ENCODE measurements around the gene BRWD1. TPM values are rescaled to one million over a fixed set of nuclear protein-coding genes. Genes with fewer than 3 reads are reported as not detected.

BRWD1 gene
- total and polyA plus RNA-seq, 2 of the 13 experiments (the other 11 are each of a cell fraction or from before 2014, with no cell fraction given), result 13.9 to 28.0 TPM

GRCh38 chr21:39313571-39314142 is at the start of gene BRWD1 (continued):
- 0 out of 2 replicates have a peak, but pooled peaks have one; percentile 51 for TF ChIP-seq ZNF761 (CRISPR knock-in tag; conservative IDR thresholded peaks at IDR 0.05)
- TF ChIP-seq ZNF784 (CRISPR knock-in tag; IDR thresholded peaks at IDR 0.05; ENCODE audit: borderline replicate concordance), result peak; percentile 9; the same call in 1 of the 2 replicates
- no peak for TF ChIP-seq MIXL1 (CRISPR knock-in tag; IDR thresholded peaks at IDR 0.05)
- no peak for TF ChIP-seq SUZ12 (IDR thresholded peaks at IDR 0.05; ENCODE audit: low read depth, low read length)
- TF ChIP-seq ZNF10 (CRISPR knock-in tag; IDR thresholded peaks at IDR 0.05; ENCODE audit: borderline replicate concordance, low read depth), result no peak
- TF ChIP-seq TEAD3 (CRISPR knock-in tag; optimal IDR thresholded peaks at IDR 0.05; ENCODE audit: borderline replicate concordance), result peak; percentile 68
- no peak for TF ChIP-seq ZKSCAN5 (CRISPR knock-in tag; IDR thresholded peaks at IDR 0.05)
- TF ChIP-seq ZBTB46 (CRISPR knock-in tag; IDR thresholded peaks at IDR 0.05; ENCODE audit: borderline replicate concordance), result no peak
- TF ChIP-seq ZNF337 (CRISPR knock-in tag; IDR thresholded peaks at IDR 0.05; ENCODE audit: borderline replicate concordance, low read depth), result no peak
- peak; percentile 98 for TF ChIP-seq SKI (IDR thresholded peaks at IDR 0.05; ENCODE audit: partially characterized antibody)
- TF ChIP-seq ZMYM4 (CRISPR knock-in tag; IDR thresholded peaks at IDR 0.05), result peak; percentile 79
- peak; percentile 92 for TF ChIP-seq FOXO4 (CRISPR knock-in tag; conservative IDR thresholded peaks at IDR 0.05)
- TF ChIP-seq ZNF484 (CRISPR knock-in tag; IDR thresholded peaks at IDR 0.05; ENCODE audit: borderline replicate concordance, low read depth), result no peak
- TF ChIP-seq SSRP1 (CRISPR knock-in tag; IDR thresholded peaks at IDR 0.05), result no peak
- TF ChIP-seq AGO2 (optimal IDR thresholded peaks at IDR 0.05; ENCODE audit: low read depth, low read length), result peak; percentile 0
- peak; percentile 55; the same call in 1 of the 2 replicates for TF ChIP-seq ZNF589 (CRISPR knock-in tag; conservative IDR thresholded peaks at IDR 0.05)
- peak; percentile 4; the same call in 1 of the 2 replicates for TF ChIP-seq GABPA (IDR thresholded peaks at IDR 0.05; ENCODE audit: low read depth, low read length)
- 0 out of 2 replicates have a peak, but pooled peaks have one; percentile 20 for TF ChIP-seq GABPA (CRISPR knock-in tag; IDR thresholded peaks at IDR 0.05; ENCODE audit: low read depth)
- peak; percentile 50; the same call in 1 of the 2 replicates for TF ChIP-seq CBX5 (CRISPR knock-in tag; IDR thresholded peaks at IDR 0.05; ENCODE audit: borderline replicate concordance)
- TF ChIP-seq ZBTB43 (CRISPR knock-in tag; conservative IDR thresholded peaks at IDR 0.05), result peak; percentile 46; the same call in 1 of the 2 replicates
- TF ChIP-seq IRF2 (CRISPR knock-in tag; IDR thresholded peaks at IDR 0.05), result peak; percentile 39; the same call in 1 of the 2 replicates
- TF ChIP-seq RAD51 (IDR thresholded peaks at IDR 0.05; ENCODE audit: borderline replicate concordance), result no peak
- TF ChIP-seq EP300 (IDR thresholded peaks at IDR 0.05; ENCODE audit: low read depth in 2 of 2, low read length in 2 of 2), result no peak
- peak; percentile 31; the same call in 1 of the 2 replicates for TF ChIP-seq EP300 (CRISPR knock-in tag; IDR thresholded peaks at IDR 0.05; ENCODE audit: borderline replicate concordance)
- TF ChIP-seq SIN3A (IDR thresholded peaks at IDR 0.05; ENCODE audit: borderline replicate concordance, low read depth, low read length), result no peak
- TF ChIP-seq ZNF839 (CRISPR knock-in tag; IDR thresholded peaks at IDR 0.05; ENCODE audit: borderline replicate concordance), result no peak
- 0 out of 2 replicates have a peak, but pooled peaks have one; percentile 38 for TF ChIP-seq JUNB (CRISPR knock-in tag; IDR thresholded peaks at IDR 0.05; ENCODE audit: borderline replicate concordance)
